GM12878 (cell line): ENCODE data around the gene RABGEF1. TPM values are rescaled to one million over a fixed set of nuclear protein-coding genes. Genes with fewer than 3 reads are reported as not detected.

Experiments
- ATAC-seq: fragments of 200-7000 bp; cut with Tn5 transposase; 3 replicates; pipeline ENCODE4 v1.9.1; 2020; ENCODE audit warnings: mild to moderate bottlenecking, moderate library complexity
- BruUV-seq: library from RNA; stranded (reverse); fragments of 400-500 nt; replicated peaks from 2 replicates; lab custom pipeline; 2021; lab: Mats Ljungman, UMichigan
- CTCF ChIA-PET: fragments of 300-600 bp; sonication (Branson Sonifier 250); formaldehyde crosslinking; extraction: SDS; loops from one replicate; lab custom pipeline; 2021; ENCODE audit warnings: inconsistent platforms; lab: Yijun Ruan, JAX
- POLR2A ChIA-PET: fragments of 350-600 bp; formaldehyde crosslinking; extraction: SDS; loops from one replicate; lab custom pipeline; 2021; ENCODE audit warnings: inconsistent platforms; lab: Charles Lee
- RAD21 ChIA-PET: fragments of 300-600 bp; sonication (Branson Sonifier 250); formaldehyde crosslinking; loops from one replicate; lab custom pipeline; 2023; ENCODE audit warnings: antibody characterized with exemption; ENCODE audit not compliant: unreplicated experiment; lab: Charles Lee
- SMC1A ChIA-PET: fragments of 300-600 bp; sonication (Branson Sonifier 250); formaldehyde crosslinking; loops from one replicate; lab custom pipeline; 2023; ENCODE audit not compliant: unreplicated experiment, uncharacterized antibody; lab: Charles Lee
- DNase-seq: peaks from one replicate; pipeline ENCODE4 v3.0.0-alpha.2; 2011; ENCODE audit warnings: low read depth, low spot score
- FAIRE-seq: peaks from 3 replicates; lab custom pipeline; 2011; peaks lifted over from hg19 to GRCh38; lab: Jason Lieb, UNC
- H2AFZ ChIP-seq: 2 replicates; pipeline ENCODE4 v1.6.0; 2011; ENCODE audit warnings: low read depth, low read length, control low read depth; ENCODE audit not compliant: control insufficient read depth
- H3K27ac ChIP-seq: 2 replicates; pipeline ENCODE4 v1.5.1; 2011; ENCODE audit warnings: control low read depth; ENCODE audit not compliant: control insufficient read depth, insufficient read depth
- H3K27me3 ChIP-seq, 2 experiments: replicated peaks in 1 of 2; 2 replicates each; pipeline versions ENCODE4 v1.6.0 to v1.6.1; 2011; ENCODE audit warnings: low read length in 1 of 2; ENCODE audit not compliant: control insufficient read depth in 2 of 2, insufficient read depth in 2 of 2
- H3K36me3 ChIP-seq, 2 experiments: 2 replicates each; pipeline ENCODE4 v1.5.1; 2011; ENCODE audit warnings: low read length in 1 of 2; ENCODE audit not compliant: control insufficient read depth in 2 of 2, insufficient read depth in 2 of 2
- H3K4me1 ChIP-seq: 2 replicates; pipeline ENCODE4 v1.6.1; 2011; ENCODE audit warnings: mild to moderate bottlenecking, low read length, moderate library complexity, mixed read lengths; ENCODE audit not compliant: control insufficient read depth, insufficient read depth
- H3K4me2 ChIP-seq: 2 replicates; pipeline ENCODE4 v1.6.0; 2011; ENCODE audit warnings: control low read depth; ENCODE audit not compliant: control insufficient read depth, insufficient read depth
- H3K4me3 ChIP-seq: fragments of 200-600 bp; sonication (generic); 2 replicates; pipeline ENCODE4 v1.5.1; 2016
- H3K79me2 ChIP-seq: 2 replicates; pipeline ENCODE4 v1.6.0; 2011; ENCODE audit warnings: low read length; ENCODE audit not compliant: control insufficient read depth, insufficient read depth
- H3K9ac ChIP-seq: 2 replicates; pipeline ENCODE4 v1.8.0; 2011; ENCODE audit warnings: low read length, control low read depth, mixed read lengths; ENCODE audit not compliant: control insufficient read depth, insufficient read depth
- H3K9me3 ChIP-seq: replicated peaks from 3 replicates; pipeline ENCODE4 v1.5.1; 2011; ENCODE audit warnings: mild to moderate bottlenecking, low read length; ENCODE audit not compliant: control insufficient read depth, insufficient read depth
- H4K20me1 ChIP-seq: 2 replicates; pipeline ENCODE4 v1.6.0; 2011; ENCODE audit not compliant: control insufficient read depth, insufficient read depth
- CBX3 ChIP-seq: fragments of 200-600 bp; sonication (generic); IDR thresholded peaks from 2 replicates; pipeline ENCODE4 v1.6.1; 2016; ENCODE audit warnings: low read depth, borderline replicate concordance
- IRF4 ChIP-seq: IDR thresholded peaks from 2 replicates; pipeline ENCODE4 v1.6.1; 2011; ENCODE audit warnings: low read depth, low read length
- KLF5 ChIP-seq: fragments of 450-650 bp; IDR thresholded peaks from 2 replicates; pipeline ENCODE4 v1.6.1; 2014; ENCODE audit warnings: mild to moderate bottlenecking; ENCODE audit not compliant: partially characterized antibody
- MEF2B ChIP-seq: fragments of 450-650 bp; IDR thresholded peaks from 2 replicates; pipeline ENCODE4 v1.6.1; 2018; ENCODE audit warnings: mild to moderate bottlenecking, moderate library complexity; ENCODE audit not compliant: partially characterized antibody, poor library complexity, severe bottlenecking
- PAX8 ChIP-seq: fragments of 450-650 bp; IDR thresholded peaks from 2 replicates; pipeline ENCODE4 v1.6.1; 2017; ENCODE audit warnings: mild to moderate bottlenecking, moderate library complexity
- RAD21 ChIP-seq: IDR thresholded peaks from 2 replicates; pipeline ENCODE4 v1.6.1; 2011; ENCODE audit warnings: mild to moderate bottlenecking, low read depth, low read length, moderate library complexity; ENCODE audit not compliant: insufficient read depth
- RBBP5 ChIP-seq: fragments of 200-600 bp; sonication (generic); conservative IDR thresholded peaks from 2 replicates; pipeline ENCODE4 v1.6.1; 2016
- RELA ChIP-seq: fragments of 450-650 bp; IDR thresholded peaks from 2 replicates; pipeline ENCODE4 v1.8.0; 2014; ENCODE audit warnings: borderline replicate concordance; ENCODE audit not compliant: partially characterized antibody
- SRF ChIP-seq, 2 experiments: IDR thresholded peaks; 2 replicates each; pipeline ENCODE4 v1.6.1; 2011; ENCODE audit warnings: low read depth in 2 of 2, low read length in 2 of 2, mild to moderate bottlenecking in 1 of 2, moderate library complexity in 1 of 2
- WGBS: methylation state at CpG from one replicate; pipeline ENCODE4 v1.1.6; 2016; ENCODE audit warnings: low lambda C conversion rate; ENCODE audit not compliant: insufficient replicate concordance, insufficient coverage; ENCODE audit errors: missing lambda C conversion rate; 5-methylcytosine and 5-hydroxymethylcytosine counted together
- in situ Hi-C: fragments of 300-500 bp; cut with MboI; formaldehyde crosslinking; loops from 9 replicates; pipeline ENCODE4 v1.14.3; 2018; ENCODE audit warnings: mixed read lengths
- intact Hi-C: fragments of 100-400 bp; cut with micrococcal nuclease; formaldehyde crosslinking; loops from one replicate; pipeline ENCODE4 v1.14.2; 2022; ENCODE audit not compliant: unreplicated experiment
- polyA plus RNA-seq, 11 experiments: library from polyadenylated mRNA; depleted of rRNA in 4 of 11; unstranded in 6 of 11; stranded (reverse) in 5 of 11; fragments of >200 nt; fragmentation: Nextera tagmentation in 4 of 11; fragmentation: Illumina TruSeq in 1 of 11; extraction: Ambion mirVana in 4 of 11; extraction: Trizol in 1 of 11; gene quantifications; 1 replicate in 1 of 11; 2 replicates in 10 of 11; pipeline versions ENCODE4 v1.2.1 to v1.2.3, GENCODE V29; 2011 to 2016; ENCODE audit warnings: inconsistent platforms in 2 of 11, missing spikeins in 2 of 11, low read depth in 1 of 11
- total RNA-seq, 4 experiments: library from RNA; depleted of rRNA in 3 of 4; stranded (reverse); fragments of >200 nt in 3 of 4; fragmentation: Illumina TruSeq in 1 of 4; extraction: Trizol in 1 of 4; gene quantifications; 2 replicates each; pipeline versions ENCODE4 v1.2.1 to v1.2.3, GENCODE V29; 2013 to 2021
- TF ChIP-seq, protein P1 (sequence below): fragments of 450-650 bp; formaldehyde crosslinking; IDR thresholded peaks from 2 replicates; pipeline ENCODE4 v1.4.0; 2022; ENCODE audit warnings: mild to moderate bottlenecking, moderate library complexity
- TF ChIP-seq, protein P2 (sequence below): fragments of 150-350 bp; IDR thresholded peaks from 2 replicates; pipeline ENCODE4 v1.6.1; 2014; ENCODE audit warnings: mild to moderate bottlenecking, low read depth, low read length

Gene RABGEF1
- total and polyA plus RNA-seq, 10 of the 15 experiments (the other 5 are each of a cell fraction or from before 2014, with no cell fraction given): 10.2 to 36.4 (median 26.1) TPM

DNA sequence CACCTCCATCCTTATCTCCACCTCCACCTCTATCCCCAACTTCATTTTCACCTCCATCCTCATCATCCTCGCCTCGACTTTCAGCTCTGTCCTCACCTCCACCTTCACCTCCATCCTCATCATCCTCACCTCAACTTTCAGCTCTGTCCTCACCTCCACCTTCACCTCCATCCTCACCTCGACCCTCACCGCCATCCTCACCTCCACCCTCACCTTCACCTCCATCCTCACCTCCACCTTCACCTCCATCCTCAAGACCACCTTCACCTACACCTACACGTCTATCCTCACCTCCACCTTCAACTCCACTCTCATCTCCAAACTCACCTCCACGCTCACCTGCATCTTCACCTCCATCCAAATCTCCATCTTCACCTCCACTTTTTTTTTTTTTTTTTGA, 12.0 kb upstream of the RABGEF1 start:
- SMC1A ChIA-PET: no interaction called here
- CTCF ChIA-PET: no interaction called here
- TF ChIP-seq MEF2B: no peak
- no peak for TF ChIP-seq IRF4
- TF ChIP-seq RAD21: no peak
- TF ChIP-seq, protein P1, sequence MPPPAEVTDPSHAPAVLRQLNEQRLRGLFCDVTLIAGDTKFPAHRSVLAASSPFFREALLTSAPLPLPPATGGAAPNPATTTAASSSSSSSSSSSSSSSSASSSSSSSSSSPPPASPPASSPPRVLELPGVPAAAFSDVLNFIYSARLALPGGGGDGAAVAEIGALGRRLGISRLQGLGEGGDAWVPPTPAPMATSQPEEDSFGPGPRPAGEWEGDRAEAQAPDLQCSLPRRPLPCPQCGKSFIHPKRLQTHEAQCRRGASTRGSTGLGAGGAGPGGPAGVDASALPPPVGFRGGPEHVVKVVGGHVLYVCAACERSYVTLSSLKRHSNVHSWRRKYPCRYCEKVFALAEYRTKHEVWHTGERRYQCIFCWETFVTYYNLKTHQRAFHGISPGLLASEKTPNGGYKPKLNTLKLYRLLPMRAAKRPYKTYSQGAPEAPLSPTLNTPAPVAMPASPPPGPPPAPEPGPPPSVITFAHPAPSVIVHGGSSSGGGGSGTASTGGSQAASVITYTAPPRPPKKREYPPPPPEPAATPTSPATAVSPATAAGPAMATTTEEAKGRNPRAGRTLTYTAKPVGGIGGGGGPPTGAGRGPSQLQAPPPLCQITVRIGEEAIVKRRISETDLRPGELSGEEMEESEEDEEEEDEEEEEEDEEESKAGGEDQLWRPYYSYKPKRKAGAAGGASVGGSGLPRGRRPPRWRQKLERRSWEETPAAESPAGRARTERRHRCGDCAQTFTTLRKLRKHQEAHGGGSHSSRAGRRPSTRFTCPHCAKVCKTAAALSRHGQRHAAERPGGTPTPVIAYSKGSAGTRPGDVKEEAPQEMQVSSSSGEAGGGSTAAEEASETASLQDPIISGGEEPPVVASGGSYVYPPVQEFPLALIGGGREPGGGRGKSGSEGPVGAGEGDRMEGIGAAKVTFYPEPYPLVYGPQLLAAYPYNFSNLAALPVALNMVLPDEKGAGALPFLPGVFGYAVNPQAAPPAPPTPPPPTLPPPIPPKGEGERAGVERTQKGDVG (CRISPR knock-in tag): no peak
- TF ChIP-seq RELA: no peak
- TF ChIP-seq, protein P2, sequence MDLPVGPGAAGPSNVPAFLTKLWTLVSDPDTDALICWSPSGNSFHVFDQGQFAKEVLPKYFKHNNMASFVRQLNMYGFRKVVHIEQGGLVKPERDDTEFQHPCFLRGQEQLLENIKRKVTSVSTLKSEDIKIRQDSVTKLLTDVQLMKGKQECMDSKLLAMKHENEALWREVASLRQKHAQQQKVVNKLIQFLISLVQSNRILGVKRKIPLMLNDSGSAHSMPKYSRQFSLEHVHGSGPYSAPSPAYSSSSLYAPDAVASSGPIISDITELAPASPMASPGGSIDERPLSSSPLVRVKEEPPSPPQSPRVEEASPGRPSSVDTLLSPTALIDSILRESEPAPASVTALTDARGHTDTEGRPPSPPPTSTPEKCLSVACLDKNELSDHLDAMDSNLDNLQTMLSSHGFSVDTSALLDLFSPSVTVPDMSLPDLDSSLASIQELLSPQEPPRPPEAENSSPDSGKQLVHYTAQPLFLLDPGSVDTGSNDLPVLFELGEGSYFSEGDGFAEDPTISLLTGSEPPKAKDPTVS: no peak
- no peak for TF ChIP-seq CBX3
- no peak for TF ChIP-seq RBBP5
- TF ChIP-seq PAX8: no peak
- no peak for TF ChIP-seq KLF5
- no peak for TF ChIP-seq SRF (IDR thresholded peaks at IDR 0.05; ENCODE audit: low read depth in 2 of 2, low read length in 2 of 2)
- Histone ChIP-seq H2AFZ (no peak overlapping the region), H3K4me3 (no peak overlapping the region), H3K4me2 (no peak overlapping the region), H3K4me1 (peaks cover 11% of the 10 kb centered on the region), H3K79me2 (no peaks in the 10 kb centered on the region), H3K27ac (no peak overlapping the region), H3K9me3 (peaks cover 2% of the 10 kb centered on the region; the same call in 2 of the 3 replicates), H3K27me3 (no peaks in the 10 kb centered on the region), H3K36me3 (peaks cover 2% of the 10 kb centered on the region in 2 experiments; a peak in 2 of 4 replicates), H4K20me1 (no peaks in the 10 kb centered on the region), H3K9ac (no peak overlapping the region)
- WGBS: 82% methylated on average over 6 of the region's 6 CpGs
- intact Hi-C loops (no loop called here), in situ Hi-C loops (no loop called here)
- no TSS peak for BruUV-seq
- ATAC-seq (no peak), FAIRE-seq (no peak), DNase-seq (no peak)
- POLR2A ChIA-PET: no interaction called here
- RAD21 ChIA-PET: no interaction called here
